Lower leg skin (tissue), 3 donors: ENCODE measurements around the gene GPR89A.

ENCODE experiments used
- POLR2A ChIP-seq, 2 donors: fragments of 450-650 bp; IDR thresholded peaks; one replicate each; pipeline ENCODE4 v1.6.1; 2016 to 2017; ENCODE audit warnings: antibody characterized with exemption in 2 of 2, mild to moderate bottlenecking in 1 of 2, moderate library complexity in 1 of 2
- TF ChIP-seq, protein P1 (sequence below), 3 donors: fragments of 450-650 bp; IDR thresholded peaks; one replicate each; pipeline ENCODE4 v1.5.1; 2016; ENCODE audit warnings: antibody characterized with exemption in 3 of 3, mild to moderate bottlenecking in 3 of 3, moderate library complexity in 2 of 3

DNA sequence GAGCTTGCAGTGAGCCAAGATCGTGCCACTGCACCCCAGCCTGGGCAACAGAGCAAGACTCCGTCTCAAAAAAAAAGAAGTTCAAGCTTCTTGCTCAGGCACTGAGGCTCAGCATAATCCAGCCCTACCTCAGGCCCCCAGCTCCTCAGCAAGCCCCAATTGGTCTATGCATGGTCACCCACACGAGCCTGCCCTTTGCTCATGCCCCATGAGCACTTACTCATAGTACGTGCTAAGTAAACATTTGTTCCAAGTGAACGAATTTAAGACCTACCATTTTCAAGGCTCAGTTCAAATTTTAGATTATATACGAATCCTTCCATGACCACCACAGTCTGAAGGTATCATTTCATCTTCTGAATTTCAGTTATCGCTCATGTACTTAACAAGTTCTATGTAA, 95.0 kb downstream of the GPR89A start:
- TF ChIP-seq, protein P1, sequence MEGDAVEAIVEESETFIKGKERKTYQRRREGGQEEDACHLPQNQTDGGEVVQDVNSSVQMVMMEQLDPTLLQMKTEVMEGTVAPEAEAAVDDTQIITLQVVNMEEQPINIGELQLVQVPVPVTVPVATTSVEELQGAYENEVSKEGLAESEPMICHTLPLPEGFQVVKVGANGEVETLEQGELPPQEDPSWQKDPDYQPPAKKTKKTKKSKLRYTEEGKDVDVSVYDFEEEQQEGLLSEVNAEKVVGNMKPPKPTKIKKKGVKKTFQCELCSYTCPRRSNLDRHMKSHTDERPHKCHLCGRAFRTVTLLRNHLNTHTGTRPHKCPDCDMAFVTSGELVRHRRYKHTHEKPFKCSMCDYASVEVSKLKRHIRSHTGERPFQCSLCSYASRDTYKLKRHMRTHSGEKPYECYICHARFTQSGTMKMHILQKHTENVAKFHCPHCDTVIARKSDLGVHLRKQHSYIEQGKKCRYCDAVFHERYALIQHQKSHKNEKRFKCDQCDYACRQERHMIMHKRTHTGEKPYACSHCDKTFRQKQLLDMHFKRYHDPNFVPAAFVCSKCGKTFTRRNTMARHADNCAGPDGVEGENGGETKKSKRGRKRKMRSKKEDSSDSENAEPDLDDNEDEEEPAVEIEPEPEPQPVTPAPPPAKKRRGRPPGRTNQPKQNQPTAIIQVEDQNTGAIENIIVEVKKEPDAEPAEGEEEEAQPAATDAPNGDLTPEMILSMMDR (IDR thresholded peaks at IDR 0.05) = no peak
- no peak for TF ChIP-seq POLR2A (IDR thresholded peaks at IDR 0.05)
